Stimulated activated CD8-positive, alpha-beta memory T cell treated with anti-CD3 and anti-CD28 coated beads, Interleukin-2, amount 100 ng/mL, for 48 hours (primary cell): ENCODE measurements around the gene SUGT1.
"Not testable (repeated sequence)": the region's sequence is repeated elsewhere in the genome, so short reads cannot be mapped to it uniquely, and the experiment has no call there.

Source experiments
- DNase-seq, 2 donors: peaks; one replicate each; pipeline ENCODE4 v3.0.0-alpha.2; 2020; ENCODE audit warnings: low read depth in 2 of 2

Gene SUGT1

GRCh38 chr13:52669677-52670076 lies 17.0 kb downstream of the SUGT1 start:
- no peak for DNase-seq

GRCh38 chr13:52670726-52671125 lies 18.1 kb downstream of the SUGT1 start:
- DNase-seq: no peak

GRCh38 chr13:52673465-52673864 lies 20.8 kb downstream of the SUGT1 start:
- DNase-seq: no peak

- DNase-seq: no peak
These were observed 25.2 kb downstream of the SUGT1 start for GRCh38 chr13:52677823-52678222.

- DNase-seq: not testable (repeated sequence)
These were observed 33.2 kb downstream of the SUGT1 start for GRCh38 chr13:52685806-52686205.

- DNase-seq: no peak
These were observed 33.7 kb downstream of the SUGT1 start for GRCh38 chr13:52686376-52686775.

- peak; percentile 1 to 5 for DNase-seq
These were observed 43.2 kb downstream of the SUGT1 start for GRCh38 chr13:52695856-52696255.

DNA sequence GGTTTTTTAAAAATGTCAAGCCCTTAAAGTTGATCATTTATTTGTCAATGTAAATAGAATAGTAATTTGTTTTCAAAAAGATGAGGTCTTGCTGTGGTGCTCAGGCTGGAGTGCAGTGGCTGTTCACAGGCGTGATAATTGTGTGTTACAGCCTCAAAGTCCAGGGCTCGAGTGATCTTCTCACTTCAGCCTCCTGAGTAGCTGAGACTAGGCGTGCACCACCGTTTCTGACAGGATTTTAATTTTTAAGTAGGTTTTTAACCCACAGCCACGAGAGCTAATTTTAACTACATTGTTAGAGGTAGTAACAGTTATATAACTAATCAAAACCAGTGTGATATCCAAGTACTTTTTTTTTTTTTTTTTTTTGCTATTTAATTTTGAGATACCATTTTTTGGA lies 43.9 kb downstream of the SUGT1 start:
- no peak for DNase-seq

GRCh38 chr13:52701728-52702465 lies 49.3 kb downstream of the SUGT1 start:
- DNase-seq: no peak

DNA sequence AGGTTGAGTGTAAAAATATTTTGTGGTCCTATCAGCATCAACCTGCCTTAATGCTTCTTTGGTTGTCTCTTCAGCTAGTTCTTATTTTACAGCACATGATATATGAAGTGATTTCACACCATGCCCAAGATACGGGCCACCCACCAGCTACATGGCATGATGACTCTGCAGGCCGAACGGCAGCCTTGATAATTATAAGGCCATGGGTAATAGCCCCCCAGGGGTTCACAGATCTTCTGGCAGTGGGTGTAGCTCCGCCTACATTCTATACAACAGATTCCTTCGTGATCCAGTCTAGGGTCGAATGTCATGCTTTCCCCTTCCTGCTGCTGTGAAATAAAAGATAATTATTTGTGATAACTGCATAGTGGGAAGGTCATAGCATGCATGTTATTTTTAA lies 50.8 kb downstream of the SUGT1 start:
- no peak for DNase-seq

- no peak for DNase-seq
These were observed 53.4 kb downstream of the SUGT1 start for GRCh38 chr13:52706081-52706480.

DNA sequence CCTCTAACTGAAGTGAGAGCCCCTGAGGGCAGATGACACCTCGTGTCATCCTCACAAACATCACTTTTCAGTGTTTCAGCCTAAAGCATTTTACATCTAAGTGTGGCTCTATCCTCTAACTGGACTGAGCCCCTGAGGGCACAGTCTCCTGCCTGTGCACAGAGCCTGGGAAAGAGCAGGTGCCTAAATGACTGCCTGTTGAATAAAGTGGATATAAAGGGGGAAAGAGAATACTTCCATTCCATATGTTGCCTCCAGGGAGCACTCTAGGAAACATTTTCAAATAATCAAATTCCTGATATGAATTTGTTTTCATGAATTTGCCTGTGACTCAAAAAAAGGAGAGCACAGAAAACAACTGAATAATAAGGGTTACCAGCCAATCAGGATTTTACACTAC lies 54.7 kb downstream of the SUGT1 start:
- no peak for DNase-seq

GRCh38 chr13:52708266-52708665 lies 55.6 kb downstream of the SUGT1 start:
- DNase-seq: not testable (repeated sequence)

DNA sequence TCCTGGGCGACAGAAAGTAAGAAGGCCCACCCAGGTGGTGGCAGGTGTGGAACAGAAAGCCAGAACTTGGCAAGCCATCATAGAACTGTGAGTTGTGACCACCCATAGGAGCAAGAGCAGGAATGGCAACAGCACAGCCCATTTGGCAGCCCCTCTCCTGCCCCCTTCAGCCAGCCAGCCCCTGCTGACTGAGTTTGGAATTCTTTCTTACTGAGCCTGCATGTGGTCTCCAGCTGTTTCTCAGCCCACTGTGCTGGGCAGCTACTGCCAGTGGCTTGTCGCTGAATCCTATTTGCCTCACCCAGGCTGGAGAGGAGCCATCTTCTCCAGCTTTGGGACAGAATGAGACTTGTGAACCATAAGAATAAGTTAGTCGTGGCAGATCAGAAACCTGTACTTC lies 58.6 kb downstream of the SUGT1 start:
- no peak for DNase-seq

- no peak for DNase-seq
These were observed 59.7 kb downstream of the SUGT1 start for GRCh38 chr13:52712385-52712784.

- DNase-seq: no peak
These were observed 61.3 kb downstream of the SUGT1 start for GRCh38 chr13:52713894-52714293.

- not testable (repeated sequence) for DNase-seq
These were observed 68.3 kb downstream of the SUGT1 start for GRCh38 chr13:52720904-52721303.

GRCh38 chr13:52721356-52721755 lies 68.7 kb downstream of the SUGT1 start:
- not testable (repeated sequence) for DNase-seq

DNA sequence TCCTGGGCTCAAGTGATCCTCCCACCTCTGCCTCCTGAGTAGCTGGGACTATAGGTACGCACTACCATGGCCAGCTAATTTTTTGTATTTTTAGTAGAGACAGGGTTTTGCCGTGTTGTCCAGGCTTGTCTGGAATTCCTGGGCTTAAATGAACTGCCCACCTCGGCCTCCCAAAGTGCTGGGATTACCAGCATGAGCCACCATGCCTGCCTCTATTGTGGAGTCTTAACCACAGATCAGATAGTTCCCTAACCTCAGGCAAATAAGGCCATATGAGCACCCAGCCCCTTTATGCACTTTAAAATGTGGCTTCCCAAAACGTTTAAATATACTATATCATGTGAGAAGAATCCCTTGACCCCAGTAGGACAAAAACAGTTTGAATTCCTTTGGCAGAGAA lies 70.5 kb downstream of the SUGT1 start:
- DNase-seq: no peak

DNA sequence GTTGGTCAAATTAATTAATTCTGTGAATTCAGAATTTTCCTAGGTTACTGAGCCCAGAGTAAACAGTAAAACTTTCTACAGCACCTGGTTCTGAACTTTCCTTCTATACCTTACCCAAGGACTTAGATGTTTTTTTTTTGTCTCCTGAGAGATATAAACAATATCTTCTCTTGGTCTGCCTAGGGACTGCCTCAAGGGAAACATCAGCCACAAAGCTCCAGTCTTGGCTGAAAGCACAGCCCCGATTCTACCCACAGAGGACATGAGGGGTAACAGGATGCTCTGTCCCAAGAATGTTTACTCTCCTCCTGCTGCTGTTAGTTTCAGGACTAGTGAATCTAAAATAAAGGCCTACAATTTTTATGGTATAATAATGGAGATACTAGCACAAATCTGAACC lies 72.7 kb downstream of the SUGT1 start:
- DNase-seq: no peak

DNA sequence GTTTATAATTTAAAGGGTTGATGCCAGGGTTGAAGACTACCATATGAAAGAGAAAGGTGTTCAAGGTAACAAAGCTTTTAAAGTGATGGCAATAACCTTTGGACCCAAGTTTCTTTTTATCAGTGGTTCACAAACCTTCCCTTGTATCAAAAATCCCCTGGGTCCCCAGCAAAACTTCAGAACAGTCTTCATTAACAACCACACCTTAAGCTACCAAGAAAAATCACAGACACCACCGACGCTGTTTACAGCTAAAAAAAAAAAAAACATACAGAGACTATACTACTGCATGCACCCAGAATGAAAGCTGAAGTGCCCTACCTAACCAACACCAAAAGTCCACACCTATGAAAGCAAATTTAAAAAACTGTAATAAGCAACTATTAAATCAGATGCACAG lies 73.6 kb downstream of the SUGT1 start:
- DNase-seq: no peak

- no peak for DNase-seq
These were observed 81.5 kb downstream of the SUGT1 start for GRCh38 chr13:52734075-52734623.

- no peak for DNase-seq
These were observed 84.3 kb downstream of the SUGT1 start for GRCh38 chr13:52736891-52737290.

GRCh38 chr13:52737451-52737850 lies 84.8 kb downstream of the SUGT1 start:
- DNase-seq: no peak
